Activated naive CD4-positive, alpha-beta T cell (primary cell): ENCODE results near the gene PTCH2.
"Not testable (repeated sequence)": the region's sequence is repeated elsewhere in the genome, so short reads cannot be mapped to it uniquely, and the experiment has no call there.

Source experiments
- DNase-seq, 4 experiments: peaks; one replicate each; lab custom pipeline; 2025; lab: John Stamatoyannopoulos, UW

Gene PTCH2

DNA sequence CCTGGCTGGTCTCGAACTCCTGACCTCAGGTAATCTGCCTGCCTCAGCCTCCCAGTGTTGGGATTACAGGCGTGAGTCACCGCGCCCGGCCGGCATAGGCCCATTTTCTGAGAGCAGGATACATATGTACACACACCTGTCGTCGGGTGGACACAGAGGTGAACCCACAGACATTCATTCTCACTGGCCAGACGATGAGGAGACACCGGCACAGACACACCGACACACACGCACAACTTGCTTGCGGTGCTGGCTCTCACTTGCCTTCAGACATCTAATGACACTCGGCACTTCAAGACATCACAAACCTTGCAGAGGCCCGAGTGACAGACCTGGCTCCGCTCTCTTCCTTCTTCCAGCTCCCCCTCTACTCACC, 579 bp downstream of the PTCH2 start:
- no peak for DNase-seq

GRCh38 chr1:44839576-44839975, 3.5 kb downstream of the PTCH2 start:
- DNase-seq = no peak

DNA sequence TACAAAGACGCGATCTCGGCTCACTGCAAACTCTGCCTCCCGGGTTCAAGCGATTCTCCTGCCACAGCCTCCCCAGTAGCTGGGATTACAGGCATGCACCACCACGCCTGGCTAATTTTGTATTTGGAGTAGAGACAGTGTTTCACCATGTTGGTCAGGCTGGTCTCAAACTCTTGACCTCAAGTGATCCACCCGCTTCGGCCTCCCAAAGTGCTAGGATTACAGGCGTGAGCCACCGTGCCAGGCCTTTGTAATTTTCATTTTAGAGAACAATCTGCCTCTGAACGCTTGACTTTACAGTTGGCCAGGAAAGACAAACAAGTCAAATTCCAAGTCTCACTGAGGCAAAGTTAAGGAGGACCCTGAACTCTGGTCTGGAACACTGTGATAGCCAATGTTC, 4.8 kb downstream of the PTCH2 start:
- not testable (repeated sequence) for DNase-seq

DNA sequence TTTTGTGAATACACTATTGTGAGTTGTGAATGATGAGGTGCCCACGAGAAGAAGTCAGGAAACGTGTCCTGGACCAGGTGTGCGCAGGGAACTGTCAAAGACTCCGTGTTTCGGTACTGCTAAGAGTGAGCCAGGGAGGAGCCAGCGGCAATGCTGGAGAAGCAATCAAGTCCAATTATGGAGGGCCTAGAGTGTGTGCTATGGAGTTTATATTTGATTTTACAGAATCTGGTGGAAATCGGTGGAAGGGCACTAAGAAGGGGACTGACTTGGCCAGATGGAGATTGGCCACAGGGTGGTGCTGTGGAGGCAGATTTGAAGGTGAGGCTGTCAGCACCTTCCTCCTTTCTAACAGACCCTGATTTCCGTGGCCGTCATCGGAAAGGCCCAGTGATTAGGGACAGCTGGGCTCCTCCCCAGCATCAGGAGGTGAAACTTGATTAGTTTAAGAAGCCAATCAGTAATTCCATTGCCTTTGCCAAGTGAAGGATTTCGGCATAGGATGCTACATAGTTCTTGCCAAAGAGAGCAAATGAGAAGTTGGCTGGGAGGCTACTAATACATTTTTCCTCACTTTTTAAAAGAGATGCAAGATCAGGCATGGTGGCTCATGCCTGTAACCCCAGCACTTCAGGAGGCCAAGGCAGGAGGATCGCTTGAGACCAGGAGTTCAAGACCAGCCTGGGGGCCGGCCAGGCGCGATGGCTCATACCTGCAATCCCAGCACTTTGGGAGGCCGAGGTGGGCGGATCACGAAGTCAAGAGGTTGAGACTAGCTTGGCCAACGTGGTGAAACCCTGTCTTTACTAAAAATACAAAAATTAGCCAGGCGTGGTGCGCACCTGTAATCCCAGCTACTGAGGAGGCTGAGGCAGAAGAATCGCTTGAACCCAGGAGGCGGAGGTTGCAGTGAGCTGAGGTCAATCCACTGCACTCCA, 7.0 kb downstream of the PTCH2 start:
- DNase-seq = peak; percentile 47 to 85 (median 71)

GRCh38 chr1:44834328-44834727, 8.7 kb downstream of the PTCH2 start:
- DNase-seq = no peak

DNA sequence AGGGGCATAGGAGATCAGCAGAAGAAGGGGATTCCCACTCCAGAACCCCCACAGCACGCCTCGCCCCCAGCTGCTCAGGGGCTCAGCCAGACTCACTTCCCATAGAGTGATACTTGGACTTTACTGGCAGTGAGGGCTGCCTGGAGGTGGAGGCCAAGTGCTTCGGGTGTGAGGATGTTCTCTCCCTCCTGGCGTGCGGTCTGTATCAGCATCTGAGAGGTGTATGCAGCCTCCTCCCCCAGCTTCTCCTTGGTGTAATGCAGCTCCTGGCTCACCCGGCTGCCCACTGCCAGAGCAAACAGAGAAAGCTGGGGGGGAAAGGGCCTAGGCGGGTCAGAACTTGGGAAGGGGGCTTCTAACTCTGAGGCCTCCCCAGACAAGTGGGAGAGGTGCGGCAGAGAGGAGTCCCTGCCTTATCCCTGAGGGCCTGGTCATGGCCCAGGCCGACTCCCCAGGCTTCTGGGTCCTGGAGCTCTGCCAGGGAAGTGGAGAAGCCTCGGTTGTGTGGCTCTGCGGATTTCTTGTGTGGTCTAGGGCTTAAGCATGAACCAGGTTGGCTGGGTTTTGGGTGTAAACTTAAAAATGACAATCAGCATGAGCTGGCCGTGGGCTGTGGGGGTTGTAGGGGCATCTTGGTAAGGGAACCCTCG, 10.9 kb downstream of the PTCH2 start:
- no peak for DNase-seq

DNA sequence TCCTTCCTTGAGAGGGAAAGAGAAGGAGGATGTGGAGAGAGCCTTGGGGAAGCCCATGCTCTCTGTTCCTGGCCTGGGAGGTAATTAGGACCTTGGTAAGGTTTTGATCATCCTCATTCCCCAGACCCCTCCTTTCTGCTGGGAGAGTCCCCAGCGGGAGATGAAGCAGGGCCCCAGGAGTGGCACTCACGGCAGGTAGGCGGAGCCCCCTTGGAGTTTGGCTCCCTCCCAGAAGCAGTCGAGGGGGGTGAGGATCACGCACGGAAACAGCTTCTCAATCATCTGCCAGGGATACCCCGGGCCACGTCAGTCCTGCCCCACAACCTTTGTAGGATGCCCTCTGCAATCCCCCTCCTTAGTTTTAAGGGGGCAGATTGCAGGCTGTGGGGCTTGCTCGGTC, 11.5 kb downstream of the PTCH2 start:
- no peak for DNase-seq

- no peak for DNase-seq
Observed at GRCh38 chr1:44830900-44831304, 12.2 kb downstream of the PTCH2 start.

GRCh38 chr1:44829506-44830384, 13.3 kb downstream of the PTCH2 start:
- no peak for DNase-seq

DNA sequence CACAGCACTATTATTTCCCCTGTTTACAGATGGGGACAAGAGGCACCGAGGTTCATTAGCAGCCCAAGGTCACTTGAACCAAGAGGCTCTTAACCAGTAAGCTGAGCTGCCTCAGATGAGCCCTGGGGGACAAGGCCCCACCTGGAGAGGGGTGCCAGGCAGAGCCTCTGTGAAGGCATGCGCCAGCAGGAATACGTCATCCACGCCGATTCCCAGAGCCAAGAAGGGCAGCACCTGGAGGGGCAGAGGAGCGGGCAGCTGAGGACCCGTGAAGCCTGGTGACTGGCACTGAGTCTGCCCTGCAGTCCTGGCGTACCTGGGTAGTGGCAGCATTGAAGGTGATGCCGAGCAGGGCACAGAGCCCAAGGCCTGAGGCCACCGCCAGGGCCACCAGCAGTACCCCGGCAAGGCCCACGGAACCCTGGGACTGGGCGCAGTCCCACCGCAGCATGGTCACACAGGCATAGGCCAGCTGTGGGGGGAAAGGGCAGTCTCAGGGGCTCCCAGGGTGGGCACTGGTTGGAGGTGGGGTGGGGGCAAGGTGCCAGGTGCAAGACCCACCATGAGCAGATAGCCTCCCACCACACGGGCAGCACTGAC, 14.1 kb downstream of the PTCH2 start:
- no peak for DNase-seq

GRCh38 chr1:44828003-44828651, 14.9 kb downstream of the PTCH2 start:
- no peak for DNase-seq

DNA sequence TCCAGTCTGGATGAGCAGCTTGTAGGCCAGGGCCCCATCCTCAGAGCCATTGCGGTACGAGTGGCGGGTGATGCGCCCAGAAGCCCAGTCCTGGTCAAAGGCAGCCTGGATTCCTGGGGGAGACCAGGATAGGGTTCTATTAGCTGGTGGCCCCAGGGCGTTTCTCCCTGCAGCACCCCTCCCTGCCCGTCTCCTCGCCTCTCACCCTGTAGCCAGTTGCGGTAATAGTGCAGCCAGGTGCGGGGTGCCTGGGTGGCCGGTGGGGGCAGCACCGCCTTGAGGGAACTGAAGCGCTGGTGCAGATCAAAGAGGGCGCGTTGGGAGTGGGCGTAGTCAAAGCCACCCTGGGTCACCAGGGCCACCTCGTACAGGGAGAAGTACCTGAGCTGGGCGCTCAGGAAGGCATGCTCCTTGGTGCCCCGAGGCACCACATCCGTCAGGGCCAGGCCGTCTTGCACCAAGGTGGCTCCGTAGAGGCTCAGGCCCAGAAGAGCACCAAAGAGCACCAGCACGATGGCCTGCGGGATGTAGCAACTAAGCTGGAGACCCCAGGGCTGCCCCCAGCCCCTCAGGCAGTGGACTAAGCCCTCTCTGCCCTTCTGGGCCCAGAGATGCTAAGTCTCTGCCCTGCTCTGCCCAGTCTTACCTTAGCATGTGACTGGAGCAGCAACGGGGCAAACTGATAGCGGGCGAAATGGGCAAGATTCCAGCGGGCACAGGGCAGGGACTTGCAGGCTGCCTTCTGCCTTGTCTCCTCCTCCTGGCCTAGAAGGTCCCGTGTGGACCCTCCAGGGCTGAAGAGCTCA, 15.7 kb downstream of the PTCH2 start:
- DNase-seq = no peak

- no peak for DNase-seq
Observed at GRCh38 chr1:44826375-44827196, 16.5 kb downstream of the PTCH2 start.

DNA sequence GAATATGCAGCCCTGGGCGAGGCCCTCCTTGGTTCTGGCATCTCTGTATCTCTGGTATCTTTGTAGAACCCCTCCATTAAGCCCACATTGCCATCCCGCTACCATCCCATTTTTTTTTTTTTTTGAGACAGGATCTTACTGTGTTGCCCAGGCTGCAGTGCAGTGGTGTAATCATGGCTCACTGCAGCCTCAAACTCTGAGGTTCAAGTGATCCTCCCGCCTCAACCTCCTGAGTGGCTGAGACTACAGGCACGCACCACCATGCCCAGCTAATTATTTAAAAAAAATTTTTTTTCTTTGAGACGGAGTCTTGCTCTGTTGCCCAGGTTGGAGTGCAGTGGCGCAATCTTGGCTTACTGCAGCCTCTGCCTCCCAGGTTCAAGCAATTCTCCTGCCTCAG, 18.7 kb downstream of the PTCH2 start:
- not testable (repeated sequence) for DNase-seq

DNA sequence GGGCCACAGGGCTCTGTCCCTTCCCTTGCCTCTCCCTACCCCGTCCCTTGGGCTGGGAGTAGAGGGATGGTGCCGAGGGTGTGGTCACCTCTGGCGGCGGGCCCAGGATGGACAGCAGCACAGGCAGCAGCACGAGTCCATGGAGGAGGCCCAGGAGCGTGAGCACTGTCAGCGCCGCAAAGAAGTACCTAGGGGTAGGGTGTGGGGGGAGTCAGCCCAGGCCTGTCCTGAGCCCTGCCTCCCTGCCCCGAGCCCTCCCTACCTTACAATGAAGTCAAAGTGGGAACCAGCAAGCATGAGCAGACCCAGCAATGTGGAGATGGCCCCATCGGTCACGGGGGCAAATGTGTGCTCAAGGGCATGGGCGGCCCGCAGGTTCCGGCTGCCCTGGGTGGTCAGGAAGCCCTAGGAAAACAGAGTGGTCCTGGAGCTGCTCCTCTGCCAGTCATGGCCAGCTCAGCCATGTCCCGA, 20.0 kb downstream of the PTCH2 start:
- no peak for DNase-seq

GRCh38 chr1:44822131-44822701, 20.8 kb downstream of the PTCH2 start:
- DNase-seq = no peak

- DNase-seq = no peak
Observed at GRCh38 chr1:44821240-44821715, 21.8 kb downstream of the PTCH2 start.

DNA sequence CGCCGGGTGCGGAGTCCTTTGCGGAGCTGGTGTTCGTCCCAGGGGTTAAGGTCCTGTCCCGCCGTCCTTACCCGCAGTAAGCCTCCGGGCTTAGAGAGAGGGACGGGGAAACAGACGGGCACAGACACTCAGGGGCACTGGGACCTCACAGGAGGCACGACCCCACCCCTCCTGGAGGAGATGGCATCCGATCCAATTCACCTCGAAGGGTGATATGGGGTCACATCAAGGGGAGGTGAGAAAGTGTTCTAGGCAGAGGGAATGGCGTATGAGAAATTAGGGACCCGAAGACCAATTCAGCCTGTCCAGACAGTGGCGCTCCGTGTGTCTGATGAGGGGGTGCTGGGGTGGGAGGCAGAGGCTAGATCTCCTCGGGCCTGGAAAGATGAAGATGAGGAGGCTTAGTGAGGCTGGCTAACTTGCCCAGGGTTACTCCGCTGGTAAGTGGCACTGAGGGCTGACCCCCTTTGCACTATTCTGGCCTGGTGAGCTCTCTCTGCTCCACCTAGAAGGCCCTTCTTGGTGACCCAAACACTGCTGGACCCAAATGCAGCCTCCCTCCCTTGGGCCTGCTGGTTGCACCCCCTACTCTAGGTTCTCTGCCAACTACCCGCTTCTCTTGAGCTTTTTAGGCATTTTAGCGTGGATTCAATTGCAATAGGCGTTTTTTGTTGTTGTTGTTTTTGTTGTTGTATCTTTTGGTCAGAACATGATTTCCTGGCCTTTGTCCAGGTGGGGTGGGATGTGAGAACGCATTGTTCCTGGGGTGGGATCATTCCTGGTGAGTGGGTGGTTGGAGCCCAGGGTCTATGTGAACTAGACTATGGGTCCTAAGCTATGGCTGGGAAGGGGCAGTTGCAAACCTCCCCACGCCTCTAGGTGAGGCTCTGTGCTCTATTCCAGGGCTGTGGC, 22.5 kb downstream of the PTCH2 start:
- no peak for DNase-seq
